Neuronal stem cell (in vitro differentiated cells): Measurements from ENCODE around the gene FCN3.

Experiments
- DNase-seq: peaks from one replicate; pipeline ENCODE4 v3.0.0-alpha.2; 2013; ENCODE audit warnings: low spot score
- H2AFZ ChIP-seq: one replicate; pipeline ENCODE4 v1.6.1; 2013; ENCODE audit warnings: mild to moderate bottlenecking, low read length, inconsistent platforms
- H2AK5ac ChIP-seq: 2 replicates; pipeline ENCODE4 v1.6.1; 2013; ENCODE audit warnings: low read depth, mild to moderate bottlenecking, inconsistent platforms, low read length, moderate library complexity, mixed read lengths
- H2BK120ac ChIP-seq: 2 replicates; pipeline ENCODE4 v1.6.1; 2013; ENCODE audit warnings: low read depth, mild to moderate bottlenecking, inconsistent platforms, low read length, moderate library complexity, mixed read lengths
- H2BK12ac ChIP-seq: one replicate; pipeline ENCODE4 v1.6.1; 2013; ENCODE audit warnings: low read length, inconsistent platforms
- H2BK15ac ChIP-seq: 2 replicates; pipeline ENCODE4 v1.6.1; 2013; ENCODE audit warnings: mild to moderate bottlenecking, low read length, inconsistent platforms, mixed read lengths
- H2BK5ac ChIP-seq: one replicate; pipeline ENCODE4 v1.6.1; 2013; ENCODE audit warnings: inconsistent platforms, mild to moderate bottlenecking, low read length, moderate library complexity
- H3K14ac ChIP-seq: one replicate; pipeline ENCODE4 v1.6.1; 2013; ENCODE audit warnings: low read length, inconsistent platforms
- H3K18ac ChIP-seq: 2 replicates; pipeline ENCODE4 v1.6.1; 2013; ENCODE audit warnings: low read length, inconsistent platforms
- H3K23ac ChIP-seq: 2 replicates; pipeline ENCODE4 v1.6.1; 2013; ENCODE audit warnings: low read depth, mild to moderate bottlenecking, mixed read lengths, low read length, inconsistent platforms; ENCODE audit not compliant: poor library complexity
- H3K27ac ChIP-seq: replicated peaks from 3 replicates; pipeline ENCODE4 v1.5.1; 2013; ENCODE audit warnings: low read length, inconsistent platforms
- H3K27me3 ChIP-seq, 3 experiments: 2 replicates each; pipeline ENCODE4 v1.6.1; 2013; ENCODE audit warnings: low read length in 3 of 3, mild to moderate bottlenecking in 2 of 3, inconsistent platforms in 1 of 3, low read depth in 1 of 3, mixed read lengths in 1 of 3, moderate library complexity in 1 of 3; ENCODE audit not compliant: control insufficient read depth in 3 of 3, insufficient read depth in 3 of 3
- H3K36me3 ChIP-seq, 2 donors: replicated peaks in 1 of 2; 2 replicates each; pipeline ENCODE4 v1.6.1; 2013; ENCODE audit warnings: low read length in 2 of 2; ENCODE audit not compliant: control insufficient read depth in 2 of 2, insufficient read depth in 2 of 2
- H3K4ac ChIP-seq: 2 replicates; pipeline ENCODE4 v1.6.1; 2013; ENCODE audit warnings: inconsistent platforms, mild to moderate bottlenecking, low read length, moderate library complexity
- H3K4me1 ChIP-seq, 2 donors: 1 replicate in 1 of 2; 2 replicates in 1 of 2; pipeline ENCODE4 v1.6.1; 2013; ENCODE audit warnings: low read length in 2 of 2, low read depth in 1 of 2; ENCODE audit not compliant: control insufficient read depth in 2 of 2, insufficient read depth in 1 of 2
- H3K4me2 ChIP-seq: one replicate; pipeline ENCODE4 v1.6.1; 2013; ENCODE audit warnings: mild to moderate bottlenecking, low read length, inconsistent platforms; ENCODE audit not compliant: insufficient read depth, poor library complexity, severe bottlenecking
- H3K4me3 ChIP-seq, 2 donors: 2 replicates each; pipeline ENCODE4 v1.5.1; 2013; ENCODE audit warnings: low read length in 2 of 2, mild to moderate bottlenecking in 2 of 2, inconsistent platforms in 1 of 2, moderate library complexity in 1 of 2
- H3K79me1 ChIP-seq: one replicate; pipeline ENCODE4 v1.6.1; 2013; ENCODE audit warnings: low read depth, mild to moderate bottlenecking, inconsistent platforms, low read length, moderate library complexity
- H3K9ac ChIP-seq: one replicate; pipeline ENCODE4 v1.6.1; 2013; ENCODE audit warnings: mild to moderate bottlenecking, low read depth, low read length, inconsistent platforms; ENCODE audit not compliant: poor library complexity
- H3K9me3 ChIP-seq, 2 donors: replicated peaks in 1 of 2; 2 replicates each; pipeline versions ENCODE3 to v1.6.1; 2013; ENCODE audit warnings: low read length in 2 of 2, mild to moderate bottlenecking in 2 of 2, inconsistent platforms in 1 of 2, low read depth in 1 of 2, mixed read lengths in 1 of 2, moderate library complexity in 1 of 2; ENCODE audit not compliant: control insufficient read depth in 2 of 2, insufficient read depth in 1 of 2
- H4K8ac ChIP-seq: one replicate; pipeline ENCODE4 v1.6.1; 2013; ENCODE audit warnings: low read depth, mild to moderate bottlenecking, inconsistent platforms, low read length, moderate library complexity
- H4K91ac ChIP-seq: one replicate; pipeline ENCODE4 v1.6.1; 2013; ENCODE audit warnings: low read length, low read depth, mild to moderate bottlenecking, inconsistent platforms; ENCODE audit not compliant: poor library complexity
- WGBS, 2 donors: extraction: QIAGEN DNeasy Blood & Tissue Kit; methylation state at CpG; one replicate each; pipeline ENCODE4 v1.1.7; 2013; ENCODE audit warnings: missing lambda C conversion rate in 2 of 2, mixed read lengths in 1 of 2; ENCODE audit not compliant: insufficient read length in 2 of 2, insufficient replicate concordance in 1 of 2; ENCODE audit errors: extremely low coverage in 2 of 2; 5-methylcytosine and 5-hydroxymethylcytosine counted together

The FCN3 gene

GRCh38 chr1:27351541-27352107 lies 23.0 kb downstream of the FCN3 start:
- no peak overlapping the region for H2BK5ac ChIP-seq
- WGBS, 2 donors, result no CpG with 5 or more reads among the region's 8 CpGs

GRCh38 chr1:27350663-27351540 lies 23.7 kb downstream of the FCN3 start:
- peak overlapping the region; percentile 74 for H4K8ac ChIP-seq
- H3K27ac ChIP-seq, result peak overlapping the region; percentile 51
- peaks cover 12 to 19% of the 10 kb centered on the region in 2 donors for H3K4me1 ChIP-seq
- peaks cover 2 to 15% of the 10 kb centered on the region in 2 donors for H3K36me3 ChIP-seq
- peak overlapping the region; percentile 33 to 74 for H3K4me3 ChIP-seq
- no CpG with 5 or more reads among the region's 62 CpGs for WGBS, 2 donors
- peak; percentile 92 for DNase-seq
- no peak overlapping the region for H2BK12ac ChIP-seq
- peak overlapping the region; percentile 88 for H2BK120ac ChIP-seq
- H2BK15ac ChIP-seq, result peak overlapping the region; percentile 42
- peak overlapping the region; percentile 25 for H3K14ac ChIP-seq
- peak overlapping the region; percentile 92 for H3K18ac ChIP-seq
- no peak overlapping the region for H3K4ac ChIP-seq
- peak overlapping the region; percentile 75 for H3K4me2 ChIP-seq
- peak overlapping the region; percentile 41 for H4K91ac ChIP-seq
- H3K9ac ChIP-seq, result peak overlapping the region; percentile 50
- peaks cover 0 to 4% of the 10 kb centered on the region in 2 donors for H3K9me3 ChIP-seq
- H3K79me1 ChIP-seq, result peaks cover 1% of the 10 kb centered on the region
- peak overlapping the region; percentile 62 for H3K23ac ChIP-seq
- peak overlapping the region; percentile 82 for H2AFZ ChIP-seq
- peak overlapping the region; percentile 93 for H2AK5ac ChIP-seq
- H2BK5ac ChIP-seq, result peak overlapping the region; percentile 42
- H3K27me3 ChIP-seq, result peaks cover 0 to 14% (median 5%) of the 10 kb centered on the region in 3 experiments

More at GRCh38 chr1:27351541-27352107, 23.0 kb downstream of the FCN3 start:
- Histone ChIP-seq H3K9ac (peak overlapping the region; percentile 24), H3K23ac (peak overlapping the region; percentile 62), H3K14ac (no peak overlapping the region), H3K4ac (no peak overlapping the region), H3K18ac (peak overlapping the region; percentile 92), H3K27me3 (peaks cover 0 to 14% (median 5%) of the 10 kb centered on the region in 3 experiments), H2BK120ac (no peak overlapping the region), H2AFZ (peak overlapping the region; percentile 82), H3K4me2 (peak overlapping the region; percentile 75), H3K4me1 (peaks cover 12 to 19% of the 10 kb centered on the region in 2 donors), H3K4me3 (peak overlapping the region; percentile 7 to 48), H3K36me3 (peaks cover 4 to 21% of the 10 kb centered on the region in 2 donors), H2BK12ac (no peak overlapping the region), H2AK5ac (no peak overlapping the region), H3K79me1 (peaks cover 1% of the 10 kb centered on the region), H3K9me3 (peaks cover 0 to 4% of the 10 kb centered on the region in 2 donors), H3K27ac (peak overlapping the region; percentile 51), H4K8ac (no peak overlapping the region), H2BK15ac (no peak overlapping the region), H4K91ac (no peak overlapping the region)
- no peak for DNase-seq

GRCh38 chr1:27349784-27350662 lies 24.6 kb downstream of the FCN3 start:
- WGBS, 2 donors, result no CpG with 5 or more reads among the region's 84 CpGs
- peak overlapping the region; percentile 3 for H3K23ac ChIP-seq
- H3K79me1 ChIP-seq, result peaks cover 1% of the 10 kb centered on the region
- H3K4ac ChIP-seq, result no peak overlapping the region
- H2BK15ac ChIP-seq, result peak overlapping the region; percentile 42
- H2BK12ac ChIP-seq, result peak overlapping the region; percentile 46
- peaks cover 12 to 19% of the 10 kb centered on the region in 2 donors for H3K4me1 ChIP-seq
- peak overlapping the region; percentile 91 for H2AFZ ChIP-seq
- peaks cover 0 to 4% of the 10 kb centered on the region in 2 donors for H3K9me3 ChIP-seq
- H3K14ac ChIP-seq, result no peak overlapping the region
- H3K9ac ChIP-seq, result peak overlapping the region; percentile 85
- H3K4me3 ChIP-seq, result peak overlapping the region; percentile 24 to 78
- peak overlapping the region; percentile 88 for H2BK120ac ChIP-seq
- H3K36me3 ChIP-seq, result peaks cover 2 to 6% of the 10 kb centered on the region in 2 donors
- peak; percentile 60 for DNase-seq
- peak overlapping the region; percentile 42 for H2BK5ac ChIP-seq
- peak overlapping the region; percentile 89 for H3K18ac ChIP-seq
- peaks cover 0 to 14% (median 5%) of the 10 kb centered on the region in 3 experiments for H3K27me3 ChIP-seq
- H4K91ac ChIP-seq, result peak overlapping the region; percentile 78
- peak overlapping the region; percentile 93 for H2AK5ac ChIP-seq
- H3K4me2 ChIP-seq, result peak overlapping the region; percentile 75
- peak overlapping the region; percentile 88 for H4K8ac ChIP-seq
- no peak overlapping the region for H3K27ac ChIP-seq
